BLaER1 treated with 17β-estradiol and CSF1 and Interleukin-3, amounts not matched to agents 10 nM and 100 nM (cell line): Measurements from ENCODE around the gene WRAP73.
A peak's percentile ranks its signal among the peaks of the same experiment; 100 is the strongest.
"Not testable (repeated sequence)": the region's sequence is repeated elsewhere in the genome, so short reads cannot be mapped to it uniquely, and the experiment has no call there.

Experiments
- H3K27ac ChIP-seq, 11 experiments: shearing (Covaris generic); formaldehyde crosslinking; 2 replicates each; pipeline ENCODE4 v1.8.1; 2022
- H3K27me3 ChIP-seq, 11 experiments: shearing (Covaris generic); formaldehyde crosslinking; 2 replicates each; pipeline ENCODE4 v1.8.1; 2022
- H3K36me3 ChIP-seq, 11 experiments: shearing (Covaris generic); formaldehyde crosslinking; 2 replicates each; pipeline ENCODE4 v1.8.1; 2022
- H3K4me1 ChIP-seq, 10 experiments: shearing (Covaris generic); formaldehyde crosslinking; 2 replicates each; pipeline ENCODE4 v1.8.1; 2022
- H3K4me2 ChIP-seq, 11 experiments: shearing (Covaris generic); formaldehyde crosslinking; 2 replicates each; pipeline ENCODE4 v1.8.1; 2022
- H3K4me3 ChIP-seq, 10 experiments: shearing (Covaris generic); formaldehyde crosslinking; 2 replicates each; pipeline ENCODE4 v1.8.1; 2022
- H3K9ac ChIP-seq, 11 experiments: shearing (Covaris generic); formaldehyde crosslinking; 2 replicates each; pipeline ENCODE4 v1.8.1; 2022
- H3K9me3 ChIP-seq, 11 experiments: shearing (Covaris generic); formaldehyde crosslinking; replicated peaks in 1 of 11; 2 replicates each; pipeline ENCODE4 v1.8.1; 2022
- H4K20me1 ChIP-seq, 11 experiments: shearing (Covaris generic); formaldehyde crosslinking; 2 replicates each; pipeline ENCODE4 v1.8.1; 2022
- Cebpa-rat ChIP-seq, 11 experiments: shearing (Covaris generic); IDR thresholded peaks; 2 replicates each; pipeline ENCODE4 v1.8.1; 2022

Gene WRAP73

DNA sequence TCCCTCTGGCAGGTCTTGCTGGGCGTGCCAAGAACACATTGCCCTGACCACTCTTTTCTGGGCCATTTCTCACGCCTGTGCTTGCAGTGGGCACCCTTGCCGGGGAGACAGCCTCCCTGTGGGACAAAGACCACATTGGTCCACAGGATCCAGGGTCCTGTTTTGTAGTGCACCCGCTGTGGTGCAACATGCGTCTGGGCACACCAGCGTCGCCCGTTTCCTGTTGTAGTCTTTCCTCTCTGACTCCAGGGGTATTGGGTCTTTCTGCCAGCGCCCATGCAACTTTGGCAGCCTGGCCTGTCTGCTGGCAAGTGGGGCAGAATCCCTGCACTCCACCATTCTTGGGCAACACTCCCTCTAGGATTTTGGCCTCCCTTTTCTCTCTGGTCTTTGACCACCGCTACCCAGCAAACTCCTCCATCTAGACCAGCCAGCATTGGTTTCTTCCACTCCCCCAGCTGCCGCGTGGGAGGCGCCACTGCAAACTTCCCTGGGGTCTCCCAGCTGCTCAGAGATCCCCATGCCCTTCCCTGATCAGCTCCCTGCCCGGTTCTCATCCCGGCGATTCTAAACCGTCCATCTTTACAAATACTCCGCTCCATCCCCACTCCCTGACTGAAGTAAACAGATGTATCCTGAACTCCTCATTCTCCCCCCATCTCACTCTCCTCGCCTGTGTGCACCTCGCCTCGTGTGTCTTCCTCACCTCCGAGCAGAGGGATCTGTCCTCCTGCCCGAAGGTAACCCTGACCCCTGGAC lies 26.3 kb downstream of the WRAP73 start:
- Histone ChIP-seq H4K20me1 (peaks cover 0 to 30% (median 6%) of the 10 kb centered on the region in 11 experiments; a peak in 9 of 22 replicates), H3K4me1 (peaks cover 46 to 55% (median 49%) of the 10 kb centered on the region in 10 experiments), H3K4me3 (peak overlapping the region; percentile 76 to 98 (median 89)), H3K9ac (peak overlapping the region; percentile 69 to 81 (median 76)), H3K27me3 (peaks cover 4 to 27% (median 23%) of the 10 kb centered on the region in 11 experiments; a peak in 21 of 22 replicates), H3K9me3 (no peaks in the 10 kb centered on the region), H3K27ac (peak overlapping the region in 9 of 11 experiments; percentile 50 to 75 (median 63); a peak in 16 of 22 replicates), H3K36me3 (peaks cover 14 to 23% (median 21%) of the 10 kb centered on the region in 11 experiments), H3K4me2 (peak overlapping the region; percentile 88 to 100 (median 99))
- no peak for TF ChIP-seq Cebpa-rat (IDR thresholded peaks at IDR 0.05)

DNA sequence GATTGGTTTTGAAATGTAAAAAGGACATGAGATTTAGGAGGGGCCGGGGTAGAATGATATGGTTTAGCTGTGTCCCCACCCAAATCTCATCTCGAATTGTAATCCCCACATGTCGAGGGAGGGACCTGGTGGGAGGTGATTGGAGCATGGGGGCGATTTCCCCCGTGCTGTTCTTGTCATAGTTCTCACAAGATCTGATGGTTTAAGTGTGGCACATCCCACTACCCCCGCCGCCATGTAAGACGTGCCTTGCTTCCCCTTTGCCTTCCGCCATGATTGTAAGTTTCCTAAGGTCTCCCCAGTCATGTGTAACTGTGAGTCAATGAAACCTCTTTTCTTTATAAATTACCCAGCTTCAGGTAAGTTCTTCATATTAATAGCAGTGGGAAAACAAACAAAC lies 27.8 kb downstream of the WRAP73 start:
- H3K9me3 ChIP-seq, H3K4me3 ChIP-seq, H3K36me3 ChIP-seq, H3K27ac ChIP-seq, H3K9ac ChIP-seq: not testable (repeated sequence)
- peaks cover 0 to 16% (median 4%) of the 10 kb centered on the region in 11 experiments; a peak in 8 of 22 replicates for H4K20me1 ChIP-seq
- H3K4me2 ChIP-seq: peak overlapping the region in 2 of 11 experiments; percentile 96 to 97; a peak in 2 of 22 replicates
- H3K4me1 ChIP-seq: peaks cover 47 to 58% (median 54%) of the 10 kb centered on the region in 10 experiments
- peaks cover 4 to 27% (median 23%) of the 10 kb centered on the region in 11 experiments; a peak in 21 of 22 replicates for H3K27me3 ChIP-seq

DNA sequence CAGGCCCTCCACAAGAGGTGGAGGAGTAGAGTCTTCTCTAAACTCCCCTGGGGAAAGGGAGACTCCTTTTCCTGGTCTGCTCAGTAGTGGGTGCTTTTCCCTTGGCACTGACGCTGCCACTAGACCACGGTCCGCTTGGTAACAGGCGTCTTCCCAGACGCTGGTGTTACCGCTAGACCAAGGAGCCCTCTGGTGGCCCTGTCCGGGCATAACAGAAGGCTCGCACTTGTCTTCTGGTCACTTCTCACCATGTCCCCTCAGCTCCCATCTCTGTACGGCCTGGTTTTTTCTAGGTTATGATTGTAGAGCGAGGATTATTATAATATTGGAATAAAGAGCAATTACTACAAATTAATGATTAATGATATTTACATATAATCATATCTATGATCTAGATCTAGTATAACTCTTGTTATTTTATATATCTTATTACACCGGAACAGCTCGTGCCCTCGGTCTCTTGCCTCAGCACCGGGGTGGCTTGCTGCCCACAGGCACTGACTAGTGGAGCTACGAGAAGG lies 28.7 kb downstream of the WRAP73 start:
- Histone ChIP-seq H3K27me3 (peaks cover 4 to 27% (median 23%) of the 10 kb centered on the region in 11 experiments; a peak in 21 of 22 replicates), H3K4me2 (peak overlapping the region; percentile 38 to 79 (median 66); a peak in 20 of 22 replicates), H3K4me1 (peaks cover 38 to 58% (median 53%) of the 10 kb centered on the region in 10 experiments), H4K20me1 (peaks cover 0 to 13% (median 4%) of the 10 kb centered on the region in 11 experiments; a peak in 8 of 22 replicates)
- not testable (repeated sequence) for H3K9me3 ChIP-seq, H3K27ac ChIP-seq, H3K36me3 ChIP-seq, H3K9ac ChIP-seq, H3K4me3 ChIP-seq

DNA sequence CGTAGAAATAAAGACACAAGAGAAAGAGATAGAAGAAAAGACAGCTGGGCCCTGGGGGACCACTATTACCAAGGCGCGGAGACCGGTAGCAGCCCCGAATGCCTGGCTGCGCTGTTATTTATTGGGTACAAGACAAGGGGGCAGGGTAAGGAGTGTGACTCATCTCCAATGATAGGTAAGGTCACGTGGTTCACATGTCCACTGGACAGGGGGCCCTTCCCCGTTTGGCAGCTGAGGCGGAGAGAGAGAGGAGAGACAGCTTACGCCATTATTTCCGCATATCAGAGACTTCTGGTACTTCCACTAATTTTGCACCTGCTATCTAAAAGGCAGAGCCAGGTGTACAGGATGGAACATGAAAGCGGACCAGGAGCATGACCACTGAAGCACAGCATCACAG lies 29.2 kb downstream of the WRAP73 start:
- no peaks in the 10 kb centered on the region for H3K9me3 ChIP-seq
- H3K4me2 ChIP-seq: peak overlapping the region; percentile 38 to 79 (median 66); a peak in 20 of 22 replicates
- peaks cover 4 to 27% (median 23%) of the 10 kb centered on the region in 11 experiments; a peak in 21 of 22 replicates for H3K27me3 ChIP-seq
- H3K36me3 ChIP-seq: no peaks in the 10 kb centered on the region
- H3K9ac ChIP-seq: no peak overlapping the region
- no peak overlapping the region for H3K4me3 ChIP-seq
- H3K4me1 ChIP-seq: peaks cover 33 to 53% (median 48%) of the 10 kb centered on the region in 10 experiments
- peaks cover 0 to 11% (median 3%) of the 10 kb centered on the region in 11 experiments; a peak in 8 of 22 replicates for H4K20me1 ChIP-seq
- no peak for TF ChIP-seq Cebpa-rat (IDR thresholded peaks at IDR 0.05)
- H3K27ac ChIP-seq: no peak overlapping the region; a peak in 1 of 22 replicates

DNA sequence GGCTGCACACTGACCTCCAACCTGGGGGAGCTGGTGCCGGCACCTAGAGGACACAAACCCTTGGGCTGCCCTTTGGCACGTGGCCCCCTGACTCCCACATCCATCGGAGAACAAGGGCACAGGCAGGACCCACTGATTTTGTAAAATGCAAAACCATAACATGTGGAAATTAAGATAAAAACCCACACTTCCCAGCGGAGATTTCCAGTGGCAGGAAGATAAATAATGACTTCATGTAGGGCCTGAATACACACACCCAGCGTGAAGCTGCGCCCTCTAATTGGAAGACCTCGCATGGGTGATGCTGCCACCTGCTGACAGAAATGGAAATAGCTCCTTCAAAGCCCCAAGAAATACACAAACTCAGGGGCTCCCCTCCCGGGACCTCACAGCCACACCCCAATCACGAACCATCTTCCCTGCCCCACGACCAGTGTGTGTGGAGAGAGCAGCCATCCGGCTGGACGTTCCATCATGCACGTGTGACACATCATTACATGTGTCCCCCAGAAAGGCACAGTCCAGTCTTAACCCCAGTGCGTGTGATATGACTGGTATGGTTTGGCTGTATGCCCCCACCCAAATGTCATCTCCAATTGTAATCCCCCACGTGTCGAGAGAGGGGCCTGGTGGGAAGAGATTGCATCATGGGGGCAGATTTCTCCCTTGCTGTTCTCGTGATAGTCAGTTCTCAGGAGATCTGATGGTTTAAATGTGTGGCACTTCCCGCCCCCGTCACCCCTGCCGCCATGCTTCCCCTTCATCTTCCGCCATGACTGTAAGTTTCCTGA lies 30.8 kb downstream of the WRAP73 start:
- H3K4me2 ChIP-seq: peak overlapping the region; percentile 45 to 79 (median 72)
- H3K27me3 ChIP-seq: peaks cover 11 to 30% (median 23%) of the 10 kb centered on the region in 11 experiments
- no peak overlapping the region for H3K4me3 ChIP-seq
- H3K27ac ChIP-seq: peak overlapping the region in 8 of 11 experiments; percentile 5 to 71 (median 58); a peak in 12 of 22 replicates
- peaks cover 39 to 61% (median 56%) of the 10 kb centered on the region in 10 experiments for H3K4me1 ChIP-seq
- no peaks in the 10 kb centered on the region for H3K9me3 ChIP-seq
- TF ChIP-seq Cebpa-rat (IDR thresholded peaks at IDR 0.05): peak in 3 of 11 experiments; percentile 50 to 77 (median 69); a peak in 4 of 22 replicates
- peak overlapping the region in 8 of 11 experiments; percentile 13 to 67 (median 50); a peak in 10 of 22 replicates for H3K9ac ChIP-seq
- H4K20me1 ChIP-seq: peaks cover 0 to 15% (median 6%) of the 10 kb centered on the region in 11 experiments; a peak in 11 of 22 replicates
- H3K36me3 ChIP-seq: no peaks in the 10 kb centered on the region

DNA sequence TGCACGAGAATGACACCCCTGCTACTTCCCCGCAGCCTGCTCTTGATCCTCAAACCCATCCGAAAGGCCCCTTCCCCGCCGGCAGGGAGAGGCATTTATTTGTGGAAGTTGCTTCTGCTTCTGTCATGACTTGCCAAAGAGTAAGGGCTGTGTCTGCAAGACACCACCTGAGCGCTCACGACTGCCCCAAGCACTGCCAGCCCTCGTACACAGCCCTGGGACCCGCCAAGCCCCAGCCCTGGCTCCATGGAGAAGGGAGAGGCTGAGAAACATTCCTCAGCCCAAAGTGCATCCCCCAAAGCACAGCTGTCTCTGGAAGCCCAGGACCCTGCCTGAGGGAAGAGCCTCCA lies 31.4 kb downstream of the WRAP73 start:
- Histone ChIP-seq H3K9ac (peak overlapping the region in 2 of 11 experiments; percentile 22 to 27; a peak in 2 of 22 replicates), H3K4me2 (peak overlapping the region in 10 of 11 experiments; percentile 0 to 79 (median 71); a peak in 13 of 22 replicates)

DNA sequence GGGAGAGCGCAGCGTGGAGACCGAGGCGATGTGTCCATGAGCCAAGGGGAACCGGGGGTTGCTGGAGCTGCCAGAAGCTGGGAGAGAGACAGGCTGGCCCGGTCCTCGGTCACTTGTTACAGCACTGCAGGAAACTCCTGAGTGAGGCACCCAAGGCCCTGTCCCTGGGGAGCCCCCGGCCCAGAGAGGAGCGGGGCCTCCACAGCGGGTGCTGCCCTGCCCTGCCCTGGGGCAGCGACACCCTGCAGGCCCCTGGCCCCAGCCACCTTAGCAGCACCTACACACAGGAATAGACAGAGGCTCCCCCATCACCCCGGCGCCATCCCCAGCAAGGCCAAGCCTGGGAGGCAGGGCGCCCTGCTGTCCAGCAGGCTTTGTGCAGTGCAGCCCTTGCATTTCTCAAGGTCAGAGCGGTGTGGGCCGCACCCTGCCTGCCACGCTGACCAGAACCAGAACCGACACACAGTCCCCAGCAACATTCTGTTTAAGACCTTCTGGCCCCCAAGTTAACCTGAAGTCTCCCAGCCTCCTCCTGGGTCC lies 32.0 kb downstream of the WRAP73 start:
- Histone ChIP-seq H3K4me2 (peak overlapping the region in 3 of 11 experiments; percentile 48 to 79 (median 75); a peak in 3 of 22 replicates), H3K27ac (no peak overlapping the region), H3K4me1 (peaks cover 39 to 61% (median 56%) of the 10 kb centered on the region in 10 experiments), H3K27me3 (peaks cover 4 to 30% (median 19%) of the 10 kb centered on the region in 11 experiments; a peak in 20 of 22 replicates), H3K9me3 (no peaks in the 10 kb centered on the region), H3K9ac (peak overlapping the region in 1 of 11 experiments; percentile 31; a peak in 1 of 22 replicates), H3K36me3 (no peaks in the 10 kb centered on the region), H4K20me1 (peaks cover 0 to 27% (median 14%) of the 10 kb centered on the region in 11 experiments; a peak in 11 of 22 replicates), H3K4me3 (no peak overlapping the region)
- no peak for TF ChIP-seq Cebpa-rat (IDR thresholded peaks at IDR 0.05)

More for the DNA sequence above, 31.4 kb downstream of the WRAP73 start:
- no peak for TF ChIP-seq Cebpa-rat (IDR thresholded peaks at IDR 0.05)
- no peak overlapping the region for H3K27ac ChIP-seq
- no peak overlapping the region for H3K4me3 ChIP-seq
- no peaks in the 10 kb centered on the region for H3K9me3 ChIP-seq
- H3K27me3 ChIP-seq: peaks cover 10 to 30% (median 17%) of the 10 kb centered on the region in 11 experiments
- H3K36me3 ChIP-seq: no peaks in the 10 kb centered on the region
- peaks cover 40 to 61% (median 56%) of the 10 kb centered on the region in 10 experiments for H3K4me1 ChIP-seq
- peaks cover 0 to 21% (median 9%) of the 10 kb centered on the region in 11 experiments; a peak in 12 of 22 replicates for H4K20me1 ChIP-seq

DNA sequence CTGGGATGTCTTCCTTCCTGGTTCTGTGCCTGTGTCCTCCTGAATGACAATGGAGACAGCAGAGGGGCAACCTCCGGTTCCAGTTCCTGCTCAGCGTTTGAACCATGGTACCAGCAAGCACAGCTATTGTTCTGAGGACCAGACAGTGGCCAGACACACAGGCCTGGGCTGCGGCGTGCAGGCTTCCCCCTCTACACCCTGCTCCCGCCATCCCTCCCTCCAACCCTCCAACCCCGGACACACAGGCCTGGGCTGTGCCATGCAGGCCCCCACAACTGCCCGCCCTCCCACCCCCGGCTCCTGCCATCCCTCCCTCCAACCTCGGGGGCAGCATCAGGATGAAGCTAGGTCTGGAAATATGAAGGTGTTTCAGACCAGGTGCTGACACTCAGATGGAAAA lies 33.0 kb downstream of the WRAP73 start:
- H4K20me1 ChIP-seq: peaks cover 0 to 37% (median 20%) of the 10 kb centered on the region in 11 experiments; a peak in 14 of 22 replicates
- no peak for TF ChIP-seq Cebpa-rat (IDR thresholded peaks at IDR 0.05)
- H3K4me3 ChIP-seq: no peak overlapping the region
- H3K9me3 ChIP-seq: no peaks in the 10 kb centered on the region
- H3K4me1 ChIP-seq: peaks cover 33 to 70% (median 65%) of the 10 kb centered on the region in 10 experiments
- H3K4me2 ChIP-seq: no peak overlapping the region
- no peaks in the 10 kb centered on the region for H3K36me3 ChIP-seq
- H3K27ac ChIP-seq: no peak overlapping the region
- peaks cover 0 to 32% (median 21%) of the 10 kb centered on the region in 11 experiments; a peak in 19 of 22 replicates for H3K27me3 ChIP-seq
- no peak overlapping the region for H3K9ac ChIP-seq
